GM13977 (cell line): ENCODE results near the gene ACSS1.

Source experiments
- DNase-seq: peaks from one replicate; pipeline ENCODE4 v3.0.0; 2012; ENCODE audit warnings: low spot score
- CTCF ChIP-seq: IDR thresholded peaks from 2 replicates; pipeline ENCODE4 v1.5.1; 2012; ENCODE audit warnings: mild to moderate bottlenecking, control low read depth; ENCODE audit not compliant: insufficient read depth; ENCODE audit errors: extremely low read depth, missing control alignments
- in situ Hi-C: fragments of 300-500 bp; cut with MboI; formaldehyde crosslinking; loops from one replicate; pipeline ENCODE4 v1.12.0; 2022; ENCODE audit warnings: low sequenced_read_pairs, low pct_unique_long_range_greater_than_20kb, mixed read lengths, inconsistent platforms; ENCODE audit not compliant: unreplicated experiment

The ACSS1 gene

GRCh38 chr20:25018841-25019240, 39.1 kb downstream of the ACSS1 start:
- in situ Hi-C loops, result no loop called here
- TF ChIP-seq CTCF, result no peak
- no peak for DNase-seq

- in situ Hi-C loops, result no loop called here
- no peak for DNase-seq
- TF ChIP-seq CTCF, result no peak
Measured at GRCh38 chr20:25018425-25018824, 39.5 kb downstream of the ACSS1 start.

- in situ Hi-C loops, result no loop called here
- DNase-seq, result no peak
- TF ChIP-seq CTCF, result no peak
Measured at GRCh38 chr20:25017257-25017803, 40.6 kb downstream of the ACSS1 start.

- no peak for DNase-seq
- in situ Hi-C loops, result no loop called here
- no peak for TF ChIP-seq CTCF
Measured at GRCh38 chr20:25016471-25016870, 41.5 kb downstream of the ACSS1 start.

GRCh38 chr20:25015986-25016385, 42.0 kb downstream of the ACSS1 start:
- no peak for TF ChIP-seq CTCF
- no peak for DNase-seq
- in situ Hi-C loops, result no loop called here

GRCh38 chr20:25014816-25015215, 43.1 kb downstream of the ACSS1 start:
- no peak for TF ChIP-seq CTCF
- in situ Hi-C loops, result no loop called here
- no peak for DNase-seq
